Progenitor cell of endocrine pancreas (in vitro differentiated cells): Measurements from ENCODE around the gene ZNF343. TPM values are rescaled to one million over a fixed set of nuclear protein-coding genes. Genes with fewer than 3 reads are reported as not detected.

ENCODE experiments used
- DNase-seq: peaks from one replicate; pipeline ENCODE4 v3.0.0; 2021; ENCODE audit warnings: low spot score; ENCODE audit not compliant: unreplicated experiment
- H3K27ac Mint-ChIP-seq: 2 replicates; pipeline ENCODE4 v1.8.0; 2021; ENCODE audit warnings: mild to moderate bottlenecking, moderate library complexity, mixed read lengths
- H3K27me3 Mint-ChIP-seq: 2 replicates; pipeline ENCODE4 v1.8.0; 2021; ENCODE audit warnings: mixed read lengths
- H3K36me3 Mint-ChIP-seq: 2 replicates; pipeline ENCODE4 v1.8.0; 2022; ENCODE audit warnings: mixed read lengths; ENCODE audit not compliant: insufficient read depth
- H3K4me1 Mint-ChIP-seq: 2 replicates; pipeline ENCODE4 v1.8.0; 2021; ENCODE audit warnings: low read depth, mixed read lengths
- H3K4me3 Mint-ChIP-seq: 2 replicates; pipeline ENCODE4 v1.8.0; 2021; ENCODE audit warnings: low read depth, mild to moderate bottlenecking, moderate library complexity, mixed read lengths
- H3K9me3 Mint-ChIP-seq: 2 replicates; pipeline ENCODE4 v1.8.0; 2021; ENCODE audit warnings: low read depth, mixed read lengths
- long read RNA-seq: library from polyadenylated mRNA; unstranded; transcript quantifications from one replicate; pipeline ENCODE4 v2.0.0, GENCODE V29; 2020
- total RNA-seq: library from RNA; stranded (reverse); gene quantifications from 2 replicates; pipeline ENCODE4 v1.2.1, GENCODE V29; 2021
- TF ChIP-seq, protein P1 (sequence below): fragments of 200-600 bp; sonication (generic); IDR thresholded peaks from one replicate; pipeline ENCODE4 v1.5.0; 2021; ENCODE audit warnings: antibody characterized with exemption, mild to moderate bottlenecking; ENCODE audit not compliant: unreplicated experiment

ZNF343 gene
- 13.1 and 14.4 TPM in 2 replicates for total RNA-seq
- long read RNA-seq, transcript ZNF343-201 (6 exons, 3,632 nt): major isoform, 29 of 61 reads
- long read RNA-seq, partial matches to known transcripts: 4 of 61 reads
- long read RNA-seq, other reads (novel, unspliced or antisense): 27 of 61 reads

- Mint-ChIP-seq H3K36me3 (peaks cover 2% of the 10 kb centered on the region), H3K4me1 (peaks cover 10% of the 10 kb centered on the region), H3K27me3 (peaks cover 15% of the 10 kb centered on the region), H3K27ac (peak within 1 kb of the TSS; percentile 91), H3K9me3 (no peaks in the 10 kb centered on the region), H3K4me3 (peak within 1 kb of the TSS; percentile 100)
- peak; percentile 52 for DNase-seq
- TF ChIP-seq, protein P1, sequence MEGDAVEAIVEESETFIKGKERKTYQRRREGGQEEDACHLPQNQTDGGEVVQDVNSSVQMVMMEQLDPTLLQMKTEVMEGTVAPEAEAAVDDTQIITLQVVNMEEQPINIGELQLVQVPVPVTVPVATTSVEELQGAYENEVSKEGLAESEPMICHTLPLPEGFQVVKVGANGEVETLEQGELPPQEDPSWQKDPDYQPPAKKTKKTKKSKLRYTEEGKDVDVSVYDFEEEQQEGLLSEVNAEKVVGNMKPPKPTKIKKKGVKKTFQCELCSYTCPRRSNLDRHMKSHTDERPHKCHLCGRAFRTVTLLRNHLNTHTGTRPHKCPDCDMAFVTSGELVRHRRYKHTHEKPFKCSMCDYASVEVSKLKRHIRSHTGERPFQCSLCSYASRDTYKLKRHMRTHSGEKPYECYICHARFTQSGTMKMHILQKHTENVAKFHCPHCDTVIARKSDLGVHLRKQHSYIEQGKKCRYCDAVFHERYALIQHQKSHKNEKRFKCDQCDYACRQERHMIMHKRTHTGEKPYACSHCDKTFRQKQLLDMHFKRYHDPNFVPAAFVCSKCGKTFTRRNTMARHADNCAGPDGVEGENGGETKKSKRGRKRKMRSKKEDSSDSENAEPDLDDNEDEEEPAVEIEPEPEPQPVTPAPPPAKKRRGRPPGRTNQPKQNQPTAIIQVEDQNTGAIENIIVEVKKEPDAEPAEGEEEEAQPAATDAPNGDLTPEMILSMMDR: no peak
Measured at GRCh38 chr20:2508631-2509467, at the start of gene ZNF343. Gene ZNF343, minus strand, starts transcription at chr20:2508915. Its CDS starts 15,020 bp downstream, at chr20:2493895.

GRCh38 chr20:2557873-2558580, 49.3 kb upstream of the ZNF343 start:
- H3K27me3 Mint-ChIP-seq: peaks cover 84% of the 10 kb centered on the region
- peak overlapping the region; percentile 44 for H3K4me3 Mint-ChIP-seq
- TF ChIP-seq, protein P1: no peak
- peaks cover 2% of the 10 kb centered on the region for H3K4me1 Mint-ChIP-seq
- H3K9me3 Mint-ChIP-seq: no peaks in the 10 kb centered on the region
- H3K27ac Mint-ChIP-seq: no peak overlapping the region
- no peak for DNase-seq
- no peaks in the 10 kb centered on the region for H3K36me3 Mint-ChIP-seq

- no peak overlapping the region for H3K4me3 Mint-ChIP-seq
- no peaks in the 10 kb centered on the region for H3K9me3 Mint-ChIP-seq
- TF ChIP-seq, protein P1: no peak
- peaks cover 53% of the 10 kb centered on the region for H3K27me3 Mint-ChIP-seq
- DNase-seq: no peak
- no peaks in the 10 kb centered on the region for H3K4me1 Mint-ChIP-seq
- no peaks in the 10 kb centered on the region for H3K36me3 Mint-ChIP-seq
- H3K27ac Mint-ChIP-seq: no peak overlapping the region
Measured at GRCh38 chr20:2545594-2545993, 36.9 kb upstream of the ZNF343 start.

GRCh38 chr20:2544211-2544610, 35.5 kb upstream of the ZNF343 start:
- Mint-ChIP-seq H3K36me3 (no peaks in the 10 kb centered on the region), H3K9me3 (no peaks in the 10 kb centered on the region), H3K27ac (no peak overlapping the region), H3K4me3 (no peak overlapping the region), H3K27me3 (peaks cover 48% of the 10 kb centered on the region), H3K4me1 (no peaks in the 10 kb centered on the region)
- TF ChIP-seq, protein P1: no peak
- DNase-seq: no peak

DNA sequence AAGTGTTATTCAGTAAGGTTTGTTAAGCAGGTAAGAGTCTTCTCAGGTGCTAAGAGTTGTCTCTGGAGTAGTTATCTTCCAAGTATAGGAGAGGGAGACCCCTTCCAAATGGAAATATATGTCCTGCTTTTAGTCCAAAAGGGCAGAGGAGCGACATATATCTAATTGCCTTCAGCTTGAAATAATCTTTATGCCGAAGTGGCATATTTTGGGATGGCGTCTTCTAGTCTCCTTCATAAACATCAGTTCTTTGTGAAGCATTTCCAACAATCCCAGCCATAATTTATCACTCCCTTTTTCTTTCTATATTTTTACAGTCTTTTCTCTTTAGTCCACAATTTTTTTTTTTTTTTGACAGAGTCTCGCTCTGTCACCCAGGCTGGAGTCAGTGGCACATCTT, 33.6 kb upstream of the ZNF343 start:
- Mint-ChIP-seq H3K27ac (no peak overlapping the region), H3K4me1 (no peaks in the 10 kb centered on the region), H3K4me3 (no peak overlapping the region), H3K36me3 (no peaks in the 10 kb centered on the region), H3K9me3 (no peaks in the 10 kb centered on the region), H3K27me3 (peaks cover 55% of the 10 kb centered on the region)
- no peak for DNase-seq
- TF ChIP-seq, protein P1: no peak
